ENCODE data around the gene WNT7B.

DNA sequence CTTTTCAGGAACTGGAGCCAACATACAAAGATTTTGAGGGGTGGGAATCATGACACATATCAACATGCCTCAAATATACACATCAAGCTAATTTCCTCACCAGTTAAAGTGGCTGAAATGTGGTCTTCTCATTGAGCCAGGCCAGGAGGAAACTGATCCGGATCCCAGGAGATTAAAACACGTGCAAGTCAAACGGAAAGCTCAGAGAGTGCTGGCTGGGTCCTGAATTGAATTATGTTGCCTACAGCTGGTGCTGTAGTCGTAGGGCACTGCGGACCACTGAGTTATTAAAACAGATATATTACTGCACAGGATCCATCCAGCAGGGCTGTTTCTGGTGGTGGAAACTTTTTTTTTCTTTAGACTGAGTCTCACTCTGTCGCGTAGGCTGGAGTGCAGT, 14.1 kb upstream of the WNT7B start:
- TF ChIP-seq, protein P1, sequence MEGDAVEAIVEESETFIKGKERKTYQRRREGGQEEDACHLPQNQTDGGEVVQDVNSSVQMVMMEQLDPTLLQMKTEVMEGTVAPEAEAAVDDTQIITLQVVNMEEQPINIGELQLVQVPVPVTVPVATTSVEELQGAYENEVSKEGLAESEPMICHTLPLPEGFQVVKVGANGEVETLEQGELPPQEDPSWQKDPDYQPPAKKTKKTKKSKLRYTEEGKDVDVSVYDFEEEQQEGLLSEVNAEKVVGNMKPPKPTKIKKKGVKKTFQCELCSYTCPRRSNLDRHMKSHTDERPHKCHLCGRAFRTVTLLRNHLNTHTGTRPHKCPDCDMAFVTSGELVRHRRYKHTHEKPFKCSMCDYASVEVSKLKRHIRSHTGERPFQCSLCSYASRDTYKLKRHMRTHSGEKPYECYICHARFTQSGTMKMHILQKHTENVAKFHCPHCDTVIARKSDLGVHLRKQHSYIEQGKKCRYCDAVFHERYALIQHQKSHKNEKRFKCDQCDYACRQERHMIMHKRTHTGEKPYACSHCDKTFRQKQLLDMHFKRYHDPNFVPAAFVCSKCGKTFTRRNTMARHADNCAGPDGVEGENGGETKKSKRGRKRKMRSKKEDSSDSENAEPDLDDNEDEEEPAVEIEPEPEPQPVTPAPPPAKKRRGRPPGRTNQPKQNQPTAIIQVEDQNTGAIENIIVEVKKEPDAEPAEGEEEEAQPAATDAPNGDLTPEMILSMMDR (IDR thresholded peaks at IDR 0.05), result no peak
- TF ChIP-seq MAX (CRISPR knock-in tag; IDR thresholded peaks at IDR 0.05), result no peak
- TF ChIP-seq, protein P2, sequence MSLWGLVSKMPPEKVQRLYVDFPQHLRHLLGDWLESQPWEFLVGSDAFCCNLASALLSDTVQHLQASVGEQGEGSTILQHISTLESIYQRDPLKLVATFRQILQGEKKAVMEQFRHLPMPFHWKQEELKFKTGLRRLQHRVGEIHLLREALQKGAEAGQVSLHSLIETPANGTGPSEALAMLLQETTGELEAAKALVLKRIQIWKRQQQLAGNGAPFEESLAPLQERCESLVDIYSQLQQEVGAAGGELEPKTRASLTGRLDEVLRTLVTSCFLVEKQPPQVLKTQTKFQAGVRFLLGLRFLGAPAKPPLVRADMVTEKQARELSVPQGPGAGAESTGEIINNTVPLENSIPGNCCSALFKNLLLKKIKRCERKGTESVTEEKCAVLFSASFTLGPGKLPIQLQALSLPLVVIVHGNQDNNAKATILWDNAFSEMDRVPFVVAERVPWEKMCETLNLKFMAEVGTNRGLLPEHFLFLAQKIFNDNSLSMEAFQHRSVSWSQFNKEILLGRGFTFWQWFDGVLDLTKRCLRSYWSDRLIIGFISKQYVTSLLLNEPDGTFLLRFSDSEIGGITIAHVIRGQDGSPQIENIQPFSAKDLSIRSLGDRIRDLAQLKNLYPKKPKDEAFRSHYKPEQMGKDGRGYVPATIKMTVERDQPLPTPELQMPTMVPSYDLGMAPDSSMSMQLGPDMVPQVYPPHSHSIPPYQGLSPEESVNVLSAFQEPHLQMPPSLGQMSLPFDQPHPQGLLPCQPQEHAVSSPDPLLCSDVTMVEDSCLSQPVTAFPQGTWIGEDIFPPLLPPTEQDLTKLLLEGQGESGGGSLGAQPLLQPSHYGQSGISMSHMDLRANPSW (CRISPR knock-in tag; conservative IDR thresholded peaks at IDR 0.05; ENCODE audit: low read depth), result no peak
- no peak for TF ChIP-seq RELA (CRISPR knock-in tag; IDR thresholded peaks at IDR 0.05; ENCODE audit: borderline replicate concordance)
- TF ChIP-seq SP1 (CRISPR knock-in tag; conservative IDR thresholded peaks at IDR 0.05), result no peak
- no peak for TF ChIP-seq NR3C1 (CRISPR knock-in tag; conservative IDR thresholded peaks at IDR 0.05; ENCODE audit: low read depth)
- TF ChIP-seq, protein P3, sequence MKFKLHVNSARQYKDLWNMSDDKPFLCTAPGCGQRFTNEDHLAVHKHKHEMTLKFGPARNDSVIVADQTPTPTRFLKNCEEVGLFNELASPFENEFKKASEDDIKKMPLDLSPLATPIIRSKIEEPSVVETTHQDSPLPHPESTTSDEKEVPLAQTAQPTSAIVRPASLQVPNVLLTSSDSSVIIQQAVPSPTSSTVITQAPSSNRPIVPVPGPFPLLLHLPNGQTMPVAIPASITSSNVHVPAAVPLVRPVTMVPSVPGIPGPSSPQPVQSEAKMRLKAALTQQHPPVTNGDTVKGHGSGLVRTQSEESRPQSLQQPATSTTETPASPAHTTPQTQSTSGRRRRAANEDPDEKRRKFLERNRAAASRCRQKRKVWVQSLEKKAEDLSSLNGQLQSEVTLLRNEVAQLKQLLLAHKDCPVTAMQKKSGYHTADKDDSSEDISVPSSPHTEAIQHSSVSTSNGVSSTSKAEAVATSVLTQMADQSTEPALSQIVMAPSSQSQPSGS (CRISPR knock-in tag; IDR thresholded peaks at IDR 0.05; ENCODE audit: borderline replicate concordance, low read depth), result no peak
- no peak for TF ChIP-seq ZSCAN18 (CRISPR knock-in tag; IDR thresholded peaks at IDR 0.05)
- TF ChIP-seq TEAD1 (CRISPR knock-in tag; IDR thresholded peaks at IDR 0.05), result no peak
- TF ChIP-seq ZNF671 (CRISPR knock-in tag; IDR thresholded peaks at IDR 0.05), result no peak
- no peak for TF ChIP-seq CBFB (CRISPR knock-in tag; IDR thresholded peaks at IDR 0.05; ENCODE audit: low read depth)
